Caco-2 (cell line): ENCODE results near the gene NPIPA7. TPM values are rescaled to one million over a fixed set of nuclear protein-coding genes. Genes with fewer than 3 reads are reported as not detected.
"Not testable (repeated sequence)": the region's sequence is repeated elsewhere in the genome, so short reads cannot be mapped to it uniquely, and the experiment has no call there.

ENCODE experiments used
- BruUV-seq: library from RNA; stranded (reverse); fragments of 400-500 nt; replicated peaks from 2 replicates; lab custom pipeline; 2021; lab: Mats Ljungman, UMichigan
- CTCF ChIA-PET: fragments of 300-600 bp; sonication (Branson Sonifier 250); formaldehyde crosslinking; loops from one replicate; lab custom pipeline; 2022; ENCODE audit warnings: antibody characterized with exemption; lab: Charles Lee
- POLR2A ChIA-PET: fragments of 300-600 bp; sonication (Branson Sonifier 250); formaldehyde crosslinking; loops from one replicate; lab custom pipeline; 2022; ENCODE audit warnings: antibody characterized with exemption; lab: Charles Lee
- DNase-seq, 2 experiments: peaks; one replicate each; pipeline versions ENCODE4 v3.0.0 to v3.0.0-alpha.2; 2020 to 2022
- H3K27me3 ChIP-seq: replicated peaks from 2 replicates; pipeline ENCODE4 v1.6.0; 2011; ENCODE audit warnings: low read length; ENCODE audit not compliant: control insufficient read depth, insufficient read depth
- H3K36me3 ChIP-seq: 2 replicates; pipeline ENCODE4 v1.5.1; 2011; ENCODE audit warnings: low read length; ENCODE audit not compliant: control insufficient read depth, insufficient read depth
- H3K4me1 ChIP-seq: fragments of 250-450 bp; sonication (Bioruptor Pico); 2 replicates; pipeline ENCODE4 v1.5.1; 2020; ENCODE audit warnings: mild to moderate bottlenecking
- H3K4me3 ChIP-seq: 2 replicates; pipeline ENCODE4 v1.5.1; 2011; ENCODE audit warnings: low read depth, mild to moderate bottlenecking, control low read depth, low read length
- H3K9me3 ChIP-seq: fragments of 250-450 bp; sonication (Bioruptor Pico); 2 replicates; pipeline ENCODE4 v1.5.1; 2020; ENCODE audit warnings: mild to moderate bottlenecking, moderate library complexity
- H3K27ac Mint-ChIP-seq: one replicate; pipeline ENCODE4 v1.8.0; 2022; ENCODE audit warnings: mixed read lengths; ENCODE audit not compliant: unreplicated experiment
- H3K27me3 Mint-ChIP-seq: one replicate; pipeline ENCODE4 v1.8.0; 2022; ENCODE audit warnings: mixed read lengths; ENCODE audit not compliant: insufficient read depth, unreplicated experiment
- H3K36me3 Mint-ChIP-seq: one replicate; pipeline ENCODE4 v1.8.0; 2022; ENCODE audit warnings: mild to moderate bottlenecking, mixed read lengths; ENCODE audit not compliant: insufficient read depth, unreplicated experiment
- H3K4me1 Mint-ChIP-seq: one replicate; pipeline ENCODE4 v1.8.0; 2022; ENCODE audit warnings: low read depth, mixed read lengths; ENCODE audit not compliant: unreplicated experiment
- H3K4me3 Mint-ChIP-seq: one replicate; pipeline ENCODE4 v1.8.0; 2022; ENCODE audit warnings: mild to moderate bottlenecking, moderate library complexity, mixed read lengths; ENCODE audit not compliant: unreplicated experiment
- H3K9me3 Mint-ChIP-seq: one replicate; pipeline ENCODE4 v1.8.0; 2022; ENCODE audit warnings: mixed read lengths; ENCODE audit not compliant: unreplicated experiment
- intact Hi-C: fragments of 100-400 bp; cut with micrococcal nuclease; formaldehyde crosslinking; loops from one replicate; pipeline ENCODE4 v1.10.0; 2022; ENCODE audit not compliant: unreplicated experiment
- total RNA-seq: library from RNA; stranded (reverse); gene quantifications from 2 replicates; pipeline ENCODE4 v1.2.3, GENCODE V29; 2022

NPIPA7 gene
- total RNA-seq, 1 experiment from 2014 or later = 3.4 TPM

DNA sequence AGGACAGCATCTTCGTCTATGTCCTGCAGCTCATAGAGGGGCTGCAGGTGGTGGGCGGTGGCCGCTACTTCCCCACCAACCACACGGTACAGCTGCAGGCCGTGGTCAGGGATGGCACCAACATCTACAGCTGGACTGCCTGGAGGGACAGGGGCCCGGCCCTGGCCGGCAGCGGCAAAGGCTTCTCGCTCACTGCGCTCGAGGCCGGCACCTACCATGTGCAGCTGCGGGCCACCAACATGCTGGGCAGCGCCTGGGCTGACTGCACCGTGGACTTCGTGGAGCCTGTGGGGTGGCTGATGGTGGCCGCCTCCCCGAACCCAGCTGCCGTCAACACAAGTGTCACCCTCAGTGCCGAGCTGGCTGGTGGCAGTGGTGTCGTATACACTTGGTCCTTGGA, 13.6 kb upstream of the NPIPA7 start:
- H3K4me3 Mint-ChIP-seq, H3K4me1 Mint-ChIP-seq, POLR2A ChIA-PET, H3K4me1 ChIP-seq, H3K27me3 Mint-ChIP-seq, H3K27me3 ChIP-seq, intact Hi-C loops, DNase-seq, H3K9me3 Mint-ChIP-seq, H3K9me3 ChIP-seq, H3K36me3 Mint-ChIP-seq, BruUV-seq, H3K27ac Mint-ChIP-seq, H3K36me3 ChIP-seq, CTCF ChIA-PET, H3K4me3 ChIP-seq: not testable (repeated sequence)

GRCh38 chr16:16365851-16366250, 13.1 kb upstream of the NPIPA7 start:
- H3K27me3 ChIP-seq, H3K27me3 Mint-ChIP-seq, H3K9me3 Mint-ChIP-seq, H3K4me3 ChIP-seq, intact Hi-C loops, H3K4me1 Mint-ChIP-seq, H3K27ac Mint-ChIP-seq, CTCF ChIA-PET, POLR2A ChIA-PET, BruUV-seq, H3K36me3 Mint-ChIP-seq, H3K36me3 ChIP-seq, DNase-seq, H3K9me3 ChIP-seq, H3K4me1 ChIP-seq, H3K4me3 Mint-ChIP-seq: not testable (repeated sequence)

GRCh38 chr16:16366552-16367284, 12.2 kb upstream of the NPIPA7 start:
- DNase-seq, H3K27ac Mint-ChIP-seq, H3K4me3 Mint-ChIP-seq, H3K27me3 Mint-ChIP-seq, H3K9me3 ChIP-seq, BruUV-seq, H3K4me1 Mint-ChIP-seq, CTCF ChIA-PET, H3K4me1 ChIP-seq, H3K4me3 ChIP-seq, POLR2A ChIA-PET, H3K36me3 ChIP-seq, H3K36me3 Mint-ChIP-seq, H3K9me3 Mint-ChIP-seq, H3K27me3 ChIP-seq, intact Hi-C loops: not testable (repeated sequence)

- H3K9me3 Mint-ChIP-seq, H3K36me3 Mint-ChIP-seq, H3K27me3 ChIP-seq, H3K4me1 ChIP-seq, H3K27me3 Mint-ChIP-seq, H3K4me1 Mint-ChIP-seq, intact Hi-C loops, H3K27ac Mint-ChIP-seq, H3K4me3 Mint-ChIP-seq, H3K36me3 ChIP-seq, H3K4me3 ChIP-seq, DNase-seq, CTCF ChIA-PET, BruUV-seq, H3K9me3 ChIP-seq, POLR2A ChIA-PET: not testable (repeated sequence)
These were observed 11.7 kb upstream of the NPIPA7 start for GRCh38 chr16:16367285-16367628.

DNA sequence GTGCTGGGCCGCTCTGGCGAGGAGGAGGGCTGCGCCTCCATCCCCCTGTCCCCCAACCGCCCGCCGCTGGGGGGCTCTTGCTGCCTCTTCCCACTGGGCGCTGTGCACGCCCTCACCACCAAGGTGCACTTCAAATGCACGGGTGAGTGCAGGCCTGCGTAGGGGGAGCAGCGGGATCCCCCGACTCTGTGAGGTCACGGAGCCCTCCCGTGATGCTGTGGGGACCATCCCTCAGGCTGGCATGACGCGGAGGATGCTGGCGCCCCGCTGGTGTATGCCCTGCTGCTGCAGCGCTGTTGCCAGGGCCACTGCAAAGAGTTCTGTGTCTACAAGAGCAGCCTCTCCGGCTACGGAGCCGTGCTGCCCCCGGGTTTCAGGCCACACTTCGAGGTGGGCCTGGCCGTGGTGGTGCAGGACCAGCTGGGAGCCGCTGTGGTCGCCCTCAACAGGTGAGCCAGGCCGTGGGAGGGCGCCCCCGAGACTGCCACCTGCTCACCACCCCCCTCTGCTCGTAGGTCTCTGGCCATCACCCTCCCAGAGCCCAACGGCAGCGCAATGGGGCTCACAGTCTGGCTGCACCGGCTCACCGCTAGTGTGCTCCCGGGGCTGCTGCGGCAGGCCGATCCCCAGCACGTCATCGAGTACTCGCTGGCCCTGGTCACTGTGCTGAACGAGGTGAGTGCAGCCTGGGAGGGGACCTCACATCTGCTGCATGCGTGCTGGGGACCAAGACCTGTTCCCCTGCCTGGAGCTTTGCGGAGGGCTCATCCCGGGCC, 9.7 kb upstream of the NPIPA7 start:
- H3K4me1 ChIP-seq, H3K4me1 Mint-ChIP-seq, CTCF ChIA-PET, H3K4me3 ChIP-seq, POLR2A ChIA-PET, H3K36me3 Mint-ChIP-seq, H3K27me3 Mint-ChIP-seq, H3K36me3 ChIP-seq, H3K4me3 Mint-ChIP-seq, DNase-seq, H3K9me3 ChIP-seq, intact Hi-C loops, H3K9me3 Mint-ChIP-seq, H3K27ac Mint-ChIP-seq, H3K27me3 ChIP-seq, BruUV-seq: not testable (repeated sequence)

GRCh38 chr16:16371136-16371735, 7.7 kb upstream of the NPIPA7 start:
- H3K4me1 ChIP-seq, H3K27ac Mint-ChIP-seq, intact Hi-C loops, POLR2A ChIA-PET, H3K9me3 Mint-ChIP-seq, H3K36me3 ChIP-seq, H3K9me3 ChIP-seq, BruUV-seq, DNase-seq, H3K4me3 Mint-ChIP-seq, H3K27me3 ChIP-seq, H3K4me3 ChIP-seq, H3K27me3 Mint-ChIP-seq, H3K36me3 Mint-ChIP-seq, H3K4me1 Mint-ChIP-seq, CTCF ChIA-PET: not testable (repeated sequence)
